Panc1 (cell line): ENCODE measurements around the gene TLK1.

ENCODE experiments used
- SIN3A ChIP-seq: IDR thresholded peaks from 2 replicates; pipeline ENCODE4 v1.6.1; 2012; ENCODE audit warnings: low read depth, mild to moderate bottlenecking, low read length, moderate library complexity, borderline replicate concordance; ENCODE audit not compliant: insufficient read depth
- TF ChIP-seq, protein P1 (sequence below): fragments of 450-650 bp; IDR thresholded peaks from 2 replicates; pipeline ENCODE4 v1.5.1; 2017; ENCODE audit warnings: mild to moderate bottlenecking

DNA sequence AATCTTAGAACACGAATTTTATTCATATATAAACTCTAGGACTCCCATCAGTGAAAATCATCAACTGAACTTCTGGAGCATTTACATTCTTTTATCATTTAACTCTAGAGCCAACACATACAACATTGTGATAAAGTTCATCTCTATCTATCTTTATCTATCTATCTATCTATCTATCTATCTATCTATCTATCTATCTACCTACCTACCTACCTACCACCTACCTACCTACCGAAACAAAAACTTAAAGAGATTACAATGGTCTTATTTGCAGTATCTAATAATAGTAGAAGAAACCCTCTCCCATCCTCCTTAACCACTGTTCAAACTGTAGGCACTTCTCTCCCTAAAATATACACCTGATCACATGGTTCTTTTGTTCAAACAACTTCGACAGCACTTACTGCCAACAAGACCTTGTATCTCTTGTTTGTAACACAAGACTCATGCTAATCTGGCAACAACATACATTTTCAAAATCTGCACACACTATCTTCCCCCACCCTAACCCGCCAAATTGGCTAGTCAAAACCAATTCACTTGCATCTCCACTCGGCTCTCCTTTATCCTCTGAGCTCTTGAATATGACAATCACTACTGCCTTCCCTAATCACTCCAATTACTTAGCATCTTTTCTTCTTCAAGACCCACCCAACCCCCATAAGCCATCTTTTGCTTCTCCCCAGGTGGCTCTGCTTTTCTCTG, 162.6 kb downstream of the TLK1 start:
- no peak for TF ChIP-seq SIN3A
- TF ChIP-seq, protein P1, sequence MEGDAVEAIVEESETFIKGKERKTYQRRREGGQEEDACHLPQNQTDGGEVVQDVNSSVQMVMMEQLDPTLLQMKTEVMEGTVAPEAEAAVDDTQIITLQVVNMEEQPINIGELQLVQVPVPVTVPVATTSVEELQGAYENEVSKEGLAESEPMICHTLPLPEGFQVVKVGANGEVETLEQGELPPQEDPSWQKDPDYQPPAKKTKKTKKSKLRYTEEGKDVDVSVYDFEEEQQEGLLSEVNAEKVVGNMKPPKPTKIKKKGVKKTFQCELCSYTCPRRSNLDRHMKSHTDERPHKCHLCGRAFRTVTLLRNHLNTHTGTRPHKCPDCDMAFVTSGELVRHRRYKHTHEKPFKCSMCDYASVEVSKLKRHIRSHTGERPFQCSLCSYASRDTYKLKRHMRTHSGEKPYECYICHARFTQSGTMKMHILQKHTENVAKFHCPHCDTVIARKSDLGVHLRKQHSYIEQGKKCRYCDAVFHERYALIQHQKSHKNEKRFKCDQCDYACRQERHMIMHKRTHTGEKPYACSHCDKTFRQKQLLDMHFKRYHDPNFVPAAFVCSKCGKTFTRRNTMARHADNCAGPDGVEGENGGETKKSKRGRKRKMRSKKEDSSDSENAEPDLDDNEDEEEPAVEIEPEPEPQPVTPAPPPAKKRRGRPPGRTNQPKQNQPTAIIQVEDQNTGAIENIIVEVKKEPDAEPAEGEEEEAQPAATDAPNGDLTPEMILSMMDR: no peak
